ENCODE results near the gene PHETA2.
"Not testable (repeated sequence)": the region's sequence is repeated elsewhere in the genome, so short reads cannot be mapped to it uniquely, and the experiment has no call there.

PHETA2 gene

GRCh38 chr22:42101199-42101598 lies 27.2 kb downstream of the PHETA2 start:
- no peak overlapping the region for H3K4me3 ChIP-seq (ENCODE audit: low read depth, low read length)
- no peak for TF ChIP-seq CTCF (IDR thresholded peaks at IDR 0.05; ENCODE audit: insufficient read depth, low read depth, low read length, missing control alignments)
- no peak for DNase-seq (ENCODE audit: low read depth)

DNA sequence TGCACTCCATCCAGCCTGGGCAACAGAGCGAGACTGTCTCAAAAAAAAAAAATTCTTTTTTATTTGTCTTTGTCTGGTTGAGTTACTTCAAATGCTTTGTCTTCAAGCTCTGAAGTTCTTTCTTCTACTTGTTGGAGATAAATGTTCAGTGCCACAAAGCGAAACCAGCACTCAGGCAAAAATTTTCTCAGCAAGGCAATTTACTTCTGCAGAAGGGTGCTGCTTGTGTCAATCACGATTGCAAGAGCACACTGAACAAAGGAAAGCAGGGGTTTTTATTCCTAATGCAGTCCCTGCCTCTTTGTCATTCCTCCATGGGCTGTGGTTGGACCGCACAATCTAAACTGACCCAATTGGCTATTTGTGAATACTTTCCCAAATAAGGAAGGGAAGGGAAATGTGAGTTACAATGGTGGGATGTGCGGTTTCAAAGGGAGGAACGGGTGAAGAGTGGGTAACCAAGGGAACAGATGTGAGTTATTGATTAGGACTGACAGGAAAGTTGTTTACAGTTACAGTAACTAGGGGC lies 30.3 kb downstream of the PHETA2 start:
- DNase-seq (ENCODE audit: low read depth); H3K4me3 ChIP-seq (ENCODE audit: low read depth, low read length): not testable (repeated sequence)

DNA sequence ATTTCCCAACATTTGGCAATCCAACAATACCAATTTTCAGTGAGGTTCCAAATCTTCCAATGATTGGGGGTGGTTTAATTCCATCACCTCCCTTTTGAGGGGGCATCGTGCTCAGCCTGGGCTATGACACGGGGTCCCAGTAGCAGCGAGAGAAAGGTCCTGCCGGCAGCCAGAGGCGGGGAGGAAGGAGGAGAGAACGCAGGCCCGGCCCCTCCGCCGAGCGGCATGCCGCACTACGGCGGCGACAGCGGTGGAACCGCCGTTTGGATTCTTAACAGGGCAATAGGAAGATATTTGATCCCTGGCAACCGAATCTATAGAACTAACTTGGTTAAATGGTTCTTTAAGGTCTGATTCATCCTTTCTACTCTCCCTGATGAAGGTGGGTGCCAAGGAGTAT lies 34.8 kb downstream of the PHETA2 start:
- DNase-seq (ENCODE audit: low read depth) = no peak
- TF ChIP-seq CTCF (IDR thresholded peaks at IDR 0.05; ENCODE audit: insufficient read depth, low read depth, low read length, missing control alignments) = no peak

GRCh38 chr22:42111798-42112197 lies 37.8 kb downstream of the PHETA2 start:
- no peak for DNase-seq (ENCODE audit: low read depth)
- no peak for TF ChIP-seq CTCF (IDR thresholded peaks at IDR 0.05; ENCODE audit: insufficient read depth, low read depth, low read length, missing control alignments)
- no peak overlapping the region for H3K4me3 ChIP-seq (ENCODE audit: low read depth, low read length)

More for the DNA sequence above, 34.8 kb downstream of the PHETA2 start:
- H3K4me3 ChIP-seq (ENCODE audit: low read depth, low read length) = no peak overlapping the region

DNA sequence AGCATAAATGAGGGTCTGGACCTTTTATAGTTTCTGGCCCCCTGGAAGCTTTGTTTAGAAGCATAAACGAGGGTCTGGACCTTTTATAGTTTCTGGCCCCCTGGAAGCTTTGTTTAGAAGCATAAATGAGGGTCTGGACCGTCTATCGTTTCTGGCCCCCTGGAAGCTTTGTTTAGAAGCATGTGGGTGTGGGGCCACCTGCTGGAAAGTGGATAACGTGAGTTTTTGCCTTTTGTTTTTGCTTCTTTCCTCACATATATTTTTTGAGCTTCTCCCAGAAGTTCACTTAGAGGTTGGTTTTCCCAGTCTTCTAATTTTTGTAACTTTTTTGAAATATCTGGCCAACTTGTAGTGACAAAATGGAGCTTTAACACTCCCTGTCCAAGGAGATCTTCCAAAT lies 38.7 kb downstream of the PHETA2 start:
- TF ChIP-seq CTCF (IDR thresholded peaks at IDR 0.05; ENCODE audit: insufficient read depth, low read depth, low read length, missing control alignments) = peak; percentile 33
- DNase-seq (ENCODE audit: low read depth) = peak; percentile 43
- H3K4me3 ChIP-seq (ENCODE audit: low read depth, low read length) = not testable (repeated sequence)

- TF ChIP-seq CTCF (IDR thresholded peaks at IDR 0.05; ENCODE audit: insufficient read depth, low read depth, low read length, missing control alignments) = peak; percentile 13
- DNase-seq (ENCODE audit: low read depth) = peak; percentile 26
- H3K4me3 ChIP-seq (ENCODE audit: low read depth, low read length) = no peak overlapping the region
Measured at GRCh38 chr22:42114721-42115120, 40.7 kb downstream of the PHETA2 start.

GRCh38 chr22:42115420-42115830 lies 41.4 kb downstream of the PHETA2 start:
- H3K4me3 ChIP-seq (ENCODE audit: low read depth, low read length); DNase-seq (ENCODE audit: low read depth): not testable (repeated sequence)

DNA sequence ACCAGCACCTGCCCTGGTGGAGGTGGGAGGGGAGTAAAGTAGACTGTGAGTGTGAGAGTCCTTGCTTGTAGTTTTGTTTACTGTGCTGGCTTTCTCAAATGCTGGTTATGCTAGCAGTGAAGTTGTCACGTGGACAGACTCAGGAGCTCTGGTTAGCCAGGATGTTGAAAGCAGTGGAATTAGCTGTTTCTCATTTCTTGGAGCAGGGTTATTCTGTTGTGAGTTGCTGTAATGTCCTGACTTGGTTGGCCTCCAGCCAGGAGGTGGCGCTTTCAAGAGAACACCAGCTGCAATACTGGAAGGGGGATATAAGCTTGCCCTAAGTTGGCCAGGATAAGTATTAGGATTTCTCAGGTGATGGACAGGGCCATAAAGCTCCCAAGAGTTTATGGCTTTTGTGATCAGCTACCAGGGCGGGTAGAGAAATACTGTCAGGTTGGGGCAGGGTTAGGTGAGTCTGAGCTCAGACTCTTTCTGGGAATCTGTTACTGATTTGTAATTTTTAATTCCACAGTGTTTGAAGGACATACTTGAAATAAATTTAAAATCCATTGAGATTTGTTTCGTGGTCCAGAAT lies 42.9 kb downstream of the PHETA2 start:
- DNase-seq (ENCODE audit: low read depth) = no peak
- TF ChIP-seq CTCF (IDR thresholded peaks at IDR 0.05; ENCODE audit: insufficient read depth, low read depth, low read length, missing control alignments) = no peak

DNA sequence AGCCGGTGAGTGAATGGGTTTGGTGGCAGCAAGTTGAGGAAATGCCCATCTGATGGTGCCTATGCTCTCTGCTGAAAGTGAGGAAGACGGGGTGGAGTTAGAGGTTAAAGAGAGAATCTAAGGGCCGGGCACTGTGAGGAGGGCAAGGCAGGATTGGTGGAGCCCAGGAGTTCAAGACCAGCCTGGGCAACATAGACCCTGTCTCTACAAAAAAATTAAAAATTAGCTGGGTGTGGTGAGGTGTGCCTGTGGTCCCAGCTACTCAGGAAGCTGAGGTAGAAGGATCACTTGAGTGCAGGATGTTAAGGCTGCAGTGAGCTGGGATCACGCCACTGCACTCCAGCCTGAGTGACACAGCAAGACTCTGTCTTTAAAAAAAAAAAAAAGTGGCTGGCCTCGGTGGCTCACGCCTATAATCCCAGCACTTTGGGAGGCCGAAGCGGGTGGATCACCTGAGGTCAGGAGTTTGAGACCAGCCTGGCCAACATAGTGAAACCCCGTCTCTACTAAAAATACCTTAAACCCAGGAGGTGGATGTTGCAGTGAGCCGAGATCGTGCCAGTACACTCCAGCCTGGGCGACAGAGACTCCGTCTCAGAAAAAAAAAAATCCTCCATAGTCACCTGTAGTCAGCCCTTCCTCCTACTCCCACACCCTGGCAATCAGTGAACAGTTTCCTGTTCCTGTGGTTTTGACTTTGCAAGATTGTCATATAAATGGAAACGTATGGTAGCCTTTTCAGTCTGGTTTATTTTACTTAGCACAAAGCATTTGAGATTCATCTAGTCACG lies 46.4 kb downstream of the PHETA2 start:
- DNase-seq (ENCODE audit: low read depth) = peak; percentile 34
- not testable (repeated sequence) for H3K4me3 ChIP-seq (ENCODE audit: low read depth, low read length)

More for the DNA sequence above, 42.9 kb downstream of the PHETA2 start:
- no peak overlapping the region for H3K4me3 ChIP-seq (ENCODE audit: low read depth, low read length)

- not testable (repeated sequence) for DNase-seq (ENCODE audit: low read depth); H3K4me3 ChIP-seq (ENCODE audit: low read depth, low read length)
Measured at GRCh38 chr22:42123529-42123928, 49.5 kb downstream of the PHETA2 start.
